GM12878 (cell line): ENCODE measurements around the gene DTX3.

ENCODE experiments used
- JUND ChIP-seq: IDR thresholded peaks from 2 replicates; pipeline ENCODE4 v1.6.1; 2012; ENCODE audit warnings: low read depth, mild to moderate bottlenecking, low read length, improper control_type of control experiment, moderate library complexity
- PML ChIP-seq: IDR thresholded peaks from 2 replicates; pipeline ENCODE4 v1.6.1; 2012; ENCODE audit warnings: low read length, inconsistent platforms
- POLR2A ChIP-seq: IDR thresholded peaks from 2 replicates; pipeline ENCODE4 v1.6.1; 2011; ENCODE audit warnings: low read depth, mild to moderate bottlenecking, low read length
- POLR2AphosphoS5 ChIP-seq: IDR thresholded peaks from 2 replicates; pipeline ENCODE4 v1.6.1; 2011; ENCODE audit warnings: mild to moderate bottlenecking, low read length, inconsistent platforms
- SKIL ChIP-seq: fragments of 450-650 bp; IDR thresholded peaks from 2 replicates; pipeline ENCODE4 v1.6.1; 2017; ENCODE audit warnings: mild to moderate bottlenecking, low read depth, inconsistent platforms; ENCODE audit not compliant: poor library complexity, severe bottlenecking
- SPI1 ChIP-seq: IDR thresholded peaks from 2 replicates; pipeline ENCODE4 v1.6.1; 2011; ENCODE audit warnings: low read depth, mild to moderate bottlenecking, low read length, moderate library complexity, borderline replicate concordance; ENCODE audit not compliant: insufficient read depth

GRCh38 chr12:57615637-57616036, 11.0 kb downstream of the DTX3 start:
- no peak for TF ChIP-seq POLR2AphosphoS5
- TF ChIP-seq POLR2A, result no peak
- no peak for TF ChIP-seq SPI1
- TF ChIP-seq SKIL, result no peak
- TF ChIP-seq PML, result no peak
- no peak for TF ChIP-seq JUND
